ENCODE data around the gene RNF39. TPM values are rescaled to one million over a fixed set of nuclear protein-coding genes. Genes with fewer than 3 reads are reported as not detected.

Gene RNF39
- total and polyA plus RNA-seq, 2 of the 4 experiments (the other 2 are of a cell fraction), result not detected

DNA sequence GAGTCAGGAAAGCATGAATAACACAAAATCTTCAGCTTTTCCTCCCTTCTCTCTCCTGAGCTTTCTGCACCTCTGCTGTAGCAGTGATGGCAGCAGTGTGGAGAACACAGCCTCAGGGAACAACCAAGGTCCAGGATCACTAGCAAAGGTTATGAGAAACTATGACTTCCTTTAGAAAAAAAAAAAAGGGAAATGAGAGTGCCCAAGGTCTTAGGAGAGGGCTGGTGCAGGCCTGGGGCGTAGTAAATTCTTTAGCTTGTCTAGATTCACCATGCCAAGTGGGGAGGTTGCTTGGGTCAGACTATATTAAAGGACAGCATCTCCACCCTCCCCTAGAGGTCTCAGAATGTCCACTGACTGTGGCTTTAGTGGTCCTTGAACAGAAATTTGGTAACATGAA lies 54.9 kb downstream of the RNF39 start:
- no peak overlapping the region for H2BK5ac ChIP-seq (ENCODE audit: low read depth, low read length, poor library complexity, severe bottlenecking)
- no peak overlapping the region for H2AFZ ChIP-seq (replicated peaks; ENCODE audit: low read length, poor library complexity)
- in situ Hi-C loops (cut with MboI; ENCODE audit: low sequenced_read_pairs) (loop anchor here (25.0 kb wide), 1 partner anchor 283 kb away; no protein-coding TSS in a partner anchor), dilution Hi-C loops (cut with HindIII; ENCODE audit: low sequenced_read_pairs, unreplicated experiment) (no loop called here), intact Hi-C loops (cut with micrococcal nuclease) (loop anchor here (5.0 kb wide), 1 partner anchor 283 kb away; no protein-coding TSS in a partner anchor)
- H2BK15ac ChIP-seq (ENCODE audit: low read depth, low read length), result no peak overlapping the region
- H3K27ac ChIP-seq (ENCODE audit: insufficient read depth, low read length), result no peak overlapping the region
- ChIA-PET POLR2A (ENCODE audit: unreplicated experiment) (interaction anchor here (0.6 kb wide), 1 partner anchor 10 kb away, joined by 3 read pairs; no protein-coding TSS in a partner anchor), CTCF (no interaction called here)
- WGBS, 2 experiments (ENCODE audit: extremely low coverage in 2 of 2, insufficient read length in 1 of 2), result no CpG with 5 or more reads among the region's 1 CpG
- H2AK9ac ChIP-seq (replicated peaks; ENCODE audit: low read depth, low read length, poor library complexity), result no peak overlapping the region
- no peak overlapping the region for H3K23ac ChIP-seq (ENCODE audit: low read depth, low read length)
- no peak overlapping the region for H3K4ac ChIP-seq (ENCODE audit: low read depth, low read length)
- H3K9ac ChIP-seq (ENCODE audit: low read depth, low read length), result no peak overlapping the region
- no peak overlapping the region for H3K56ac ChIP-seq (ENCODE audit: extremely low read depth, insufficient read depth, low read length)
- no peak overlapping the region for H3K4me2 ChIP-seq (ENCODE audit: low read depth, low read length)
- no peak overlapping the region for H3K14ac ChIP-seq (replicated peaks; ENCODE audit: low read depth, low read length)
- H3K9me1 ChIP-seq (ENCODE audit: insufficient read depth, low read length), result no peaks in the 10 kb centered on the region
- no peak overlapping the region for H4K5ac ChIP-seq (ENCODE audit: low read depth, low read length)
- TF ChIP-seq RCOR1 (IDR thresholded peaks at IDR 0.05; ENCODE audit: insufficient replicate concordance, low read length) (no peak), RFX5 (IDR thresholded peaks at IDR 0.05; ENCODE audit: low read depth, low read length) (no peak)
- no peaks in the 10 kb centered on the region for H3K27me3 ChIP-seq (ENCODE audit: control insufficient read depth, insufficient read depth, low read length)
- H4K8ac ChIP-seq (ENCODE audit: low read depth in 2 of 2, low read length in 2 of 2), result no peak overlapping the region
- no peak overlapping the region for H2AK5ac ChIP-seq (ENCODE audit: low read depth, low read length)
- H2BK20ac ChIP-seq (ENCODE audit: low read depth, low read length), result no peak overlapping the region
- no peak overlapping the region for H2BK120ac ChIP-seq (ENCODE audit: low read depth, low read length)
- no peak for DNase-seq
- no peaks in the 10 kb centered on the region for H4K20me1 ChIP-seq (ENCODE audit: insufficient read depth, low read length)
- no peak overlapping the region for H3K18ac ChIP-seq (ENCODE audit: low read depth, low read length)
- ATAC-seq (ENCODE audit: low read depth), result no peak
- no TSS peak for BruUV-seq (replicated peaks)
- H3K9me3 ChIP-seq (ENCODE audit: control insufficient read depth, insufficient read depth, low read length), result no peaks in the 10 kb centered on the region
- H3K36me3 ChIP-seq (ENCODE audit: control insufficient read depth, insufficient read depth, low read length), result no peaks in the 10 kb centered on the region
- no peak overlapping the region for H4K91ac ChIP-seq (ENCODE audit: insufficient read depth, low read depth, low read length)
- H3K4me1 ChIP-seq (ENCODE audit: control insufficient read depth, insufficient read depth, low read length), result no peaks in the 10 kb centered on the region
- H3K4me3 ChIP-seq (ENCODE audit: insufficient read depth, low read depth, low read length), result no peak overlapping the region
- H3K79me1 ChIP-seq (ENCODE audit: low read depth in 1 of 2, low read length in 2 of 2), result no peaks in the 10 kb centered on the region

Small RNA genes lying within 50 kb of the gene (microRNA-seq; reads per million reads assigned to microRNA genes)
- gene RF02218 (ENCODE audit: insufficient read depth, insufficient read length) (not detected), gene RF02219 (ENCODE audit: insufficient read depth, insufficient read length) (not detected), gene RF02220 (ENCODE audit: insufficient read depth, insufficient read length) (not detected)

Small RNA genes lying within 50 kb of the gene (small RNA-seq; reads per million reads assigned to genes)
- gene RF02218 (0 reads per million in 5 experiments), gene RF02219 (0 reads per million in 5 experiments), gene RF02220 (0 reads per million in 5 experiments)

Other genes with a start within 250 kb of the RNF39 start
- not detected in 2 replicates for gene HLA-G, start 247.9 kb downstream of the RNF39 start, total RNA-seq (2012; rRNA removed)
- gene HLA-G, start 247.9 kb downstream of the RNF39 start, polyA plus RNA-seq (2012; rRNA removed), result not detected in 2 replicates
- 76.4 and 94.5 TPM in 2 replicates for gene HLA-A, start 133.2 kb downstream of the RNF39 start, total RNA-seq (2012; rRNA removed)
- gene HLA-A, start 133.2 kb downstream of the RNF39 start, polyA plus RNA-seq (2012; rRNA removed), result 218 and 239 TPM in 2 replicates
- gene POLR1H, start 14.5 kb downstream of the RNF39 start, total RNA-seq (2012; rRNA removed), result 34.6 and 35.0 TPM in 2 replicates
- gene POLR1H, start 14.5 kb downstream of the RNF39 start, polyA plus RNA-seq (2012; rRNA removed), result 24.6 and 25.5 TPM in 2 replicates
- gene PPP1R11, start 8.6 kb downstream of the RNF39 start, total RNA-seq (2012; rRNA removed), result 15.6 and 16.7 TPM in 2 replicates
- 44.6 and 46.0 TPM in 2 replicates for gene PPP1R11, start 8.6 kb downstream of the RNF39 start, polyA plus RNA-seq (2012; rRNA removed)
- not detected in 2 replicates for gene TRIM31, start 37.3 kb upstream of the RNF39 start, total RNA-seq (2012; rRNA removed)
- not detected in 2 replicates for gene TRIM31, start 37.3 kb upstream of the RNF39 start, polyA plus RNA-seq (2012; rRNA removed)
- not detected in 2 replicates for gene TRIM40, start 60.4 kb upstream of the RNF39 start, total RNA-seq (2012; rRNA removed)
- not detected in 2 replicates for gene TRIM40, start 60.4 kb upstream of the RNF39 start, polyA plus RNA-seq (2012; rRNA removed)
- not detected in 2 replicates for gene TRIM10, start 85.4 kb upstream of the RNF39 start, total RNA-seq (2012; rRNA removed)
- gene TRIM10, start 85.4 kb upstream of the RNF39 start, polyA plus RNA-seq (2012; rRNA removed), result not detected in 2 replicates
- gene TRIM15, start 87.8 kb upstream of the RNF39 start, total RNA-seq (2012; rRNA removed), result not detected in 2 replicates
- gene TRIM15, start 87.8 kb upstream of the RNF39 start, polyA plus RNA-seq (2012; rRNA removed), result not detected in 2 replicates
- gene TRIM26, start 137.6 kb upstream of the RNF39 start, total RNA-seq (2012; rRNA removed), result 22.6 and 23.3 TPM in 2 replicates
- 23.8 and 24.6 TPM in 2 replicates for gene TRIM26, start 137.6 kb upstream of the RNF39 start, polyA plus RNA-seq (2012; rRNA removed)